ENCODE measurements around the gene SLC6A20. TPM values are rescaled to one million over a fixed set of nuclear protein-coding genes. Genes with fewer than 3 reads are reported as not detected.

SLC6A20 gene
- total and polyA plus RNA-seq, 2 of the 13 experiments (the other 11 are each of a cell fraction or from before 2014, with no cell fraction given), result not detected

GRCh38 chr3:45841757-45842491 is 45.6 kb upstream of the SLC6A20 start, which contains the start of gene LZTFL1 (continued):
- TF ChIP-seq REPIN1 (CRISPR knock-in tag; IDR thresholded peaks at IDR 0.05; ENCODE audit: borderline replicate concordance, low read depth), result no peak; the same call in 1 of the 2 replicates
- no peak for TF ChIP-seq KAT2B (IDR thresholded peaks at IDR 0.05; ENCODE audit: borderline replicate concordance, low read depth, low read length)
- peak; percentile 74 for TF ChIP-seq SALL1 (CRISPR knock-in tag; IDR thresholded peaks at IDR 0.05)
- TF ChIP-seq TCF12 (IDR thresholded peaks at IDR 0.05), result no peak
- 0 out of 2 replicates have a peak, but pooled peaks have one; percentile 46 for TF ChIP-seq TCF12 (CRISPR knock-in tag; IDR thresholded peaks at IDR 0.05)
- peak; percentile 25; the same call in 1 of the 2 replicates for TF ChIP-seq FOXK2 (IDR thresholded peaks at IDR 0.05)
- TF ChIP-seq NR2F6 (IDR thresholded peaks at IDR 0.05), result no peak
- peak; percentile 10; the same call in 1 of the 2 replicates for TF ChIP-seq NR2F6 (CRISPR knock-in tag; IDR thresholded peaks at IDR 0.05)
- peak; percentile 70 for TF ChIP-seq POLR2AphosphoS5 (IDR thresholded peaks at IDR 0.05; ENCODE audit: low read depth, low read length)
- TF ChIP-seq ZHX2 (IDR thresholded peaks at IDR 0.05; ENCODE audit: low read depth), result peak; percentile 19; the same call in 1 of the 2 replicates
- TF ChIP-seq ZHX2 (CRISPR knock-in tag; IDR thresholded peaks at IDR 0.05; ENCODE audit: borderline replicate concordance), result no peak; the same call in 1 of the 2 replicates
- TF ChIP-seq ARHGAP35 (CRISPR knock-in tag; IDR thresholded peaks at IDR 0.05; ENCODE audit: borderline replicate concordance), result peak; percentile 24
- TF ChIP-seq UBTF (CRISPR knock-in tag; IDR thresholded peaks at IDR 0.05), result peak; percentile 24; the same call in 1 of the 2 replicates
- TF ChIP-seq BCL6 (CRISPR knock-in tag; IDR thresholded peaks at IDR 0.05), result no peak
- TF ChIP-seq FOXJ3 (CRISPR knock-in tag; IDR thresholded peaks at IDR 0.05; ENCODE audit: borderline replicate concordance), result peak; percentile 67; the same call in 1 of the 2 replicates
- no peak for TF ChIP-seq MYNN (CRISPR knock-in tag; IDR thresholded peaks at IDR 0.05; ENCODE audit: low read depth)
- peak; percentile 99 for TF ChIP-seq GABPB1 (CRISPR knock-in tag; IDR thresholded peaks at IDR 0.05)
- TF ChIP-seq SMAD9 (CRISPR knock-in tag; IDR thresholded peaks at IDR 0.05), result no peak
- peak; percentile 92 for TF ChIP-seq SETDB1 (CRISPR knock-in tag; IDR thresholded peaks at IDR 0.05; ENCODE audit: borderline replicate concordance)
- TF ChIP-seq ETV6 (CRISPR knock-in tag; conservative IDR thresholded peaks at IDR 0.05), result no peak
- 0 out of 2 replicates have a peak, but pooled peaks have one; percentile 30 for TF ChIP-seq ELF3 (CRISPR knock-in tag; IDR thresholded peaks at IDR 0.05)
- peak; percentile 77 for TF ChIP-seq RNF2 (conservative IDR thresholded peaks at IDR 0.05; ENCODE audit: low read depth)
- TF ChIP-seq ZNF446 (CRISPR knock-in tag; IDR thresholded peaks at IDR 0.05), result no peak
- TF ChIP-seq CBX1 (IDR thresholded peaks at IDR 0.05; ENCODE audit: low read depth), result peak; percentile 98
- no peak for TF ChIP-seq SMARCE1 (IDR thresholded peaks at IDR 0.05; ENCODE audit: borderline replicate concordance)
